ENCODE results near the gene FBXO34.
A peak's percentile ranks its signal among the peaks of the same experiment; 100 is the strongest.
"Not testable (repeated sequence)": the region's sequence is repeated elsewhere in the genome, so short reads cannot be mapped to it uniquely, and the experiment has no call there.

FBXO34 gene

DNA sequence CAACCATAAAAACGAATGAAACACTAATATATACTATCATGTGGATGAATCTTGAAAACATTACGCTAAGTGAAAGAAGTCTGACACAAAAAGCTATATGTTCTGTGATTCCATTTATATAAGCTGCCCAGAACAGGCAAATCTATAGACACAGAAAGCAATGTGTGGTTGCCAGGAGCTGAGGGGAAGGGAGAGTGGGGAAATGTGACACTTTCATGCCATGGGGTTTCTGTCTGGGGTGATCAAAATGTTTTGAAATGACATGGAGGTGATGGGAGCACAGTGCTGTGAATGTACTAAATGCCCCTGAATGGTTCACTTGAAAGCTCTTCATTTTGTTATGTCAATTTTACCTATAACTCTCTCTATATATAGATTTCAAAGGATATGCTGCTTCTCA is 110.3 kb downstream of the FBXO34 start:
- DNase-seq (ENCODE audit: low read depth), result no peak
- H3K4me3 ChIP-seq (ENCODE audit: control insufficient read depth, low read depth, low read length), result no peak overlapping the region
- TF ChIP-seq, protein P1, sequence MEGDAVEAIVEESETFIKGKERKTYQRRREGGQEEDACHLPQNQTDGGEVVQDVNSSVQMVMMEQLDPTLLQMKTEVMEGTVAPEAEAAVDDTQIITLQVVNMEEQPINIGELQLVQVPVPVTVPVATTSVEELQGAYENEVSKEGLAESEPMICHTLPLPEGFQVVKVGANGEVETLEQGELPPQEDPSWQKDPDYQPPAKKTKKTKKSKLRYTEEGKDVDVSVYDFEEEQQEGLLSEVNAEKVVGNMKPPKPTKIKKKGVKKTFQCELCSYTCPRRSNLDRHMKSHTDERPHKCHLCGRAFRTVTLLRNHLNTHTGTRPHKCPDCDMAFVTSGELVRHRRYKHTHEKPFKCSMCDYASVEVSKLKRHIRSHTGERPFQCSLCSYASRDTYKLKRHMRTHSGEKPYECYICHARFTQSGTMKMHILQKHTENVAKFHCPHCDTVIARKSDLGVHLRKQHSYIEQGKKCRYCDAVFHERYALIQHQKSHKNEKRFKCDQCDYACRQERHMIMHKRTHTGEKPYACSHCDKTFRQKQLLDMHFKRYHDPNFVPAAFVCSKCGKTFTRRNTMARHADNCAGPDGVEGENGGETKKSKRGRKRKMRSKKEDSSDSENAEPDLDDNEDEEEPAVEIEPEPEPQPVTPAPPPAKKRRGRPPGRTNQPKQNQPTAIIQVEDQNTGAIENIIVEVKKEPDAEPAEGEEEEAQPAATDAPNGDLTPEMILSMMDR (conservative IDR thresholded peaks at IDR 0.05; ENCODE audit: control insufficient read depth, insufficient read depth, low read depth, low read length), result no peak

DNA sequence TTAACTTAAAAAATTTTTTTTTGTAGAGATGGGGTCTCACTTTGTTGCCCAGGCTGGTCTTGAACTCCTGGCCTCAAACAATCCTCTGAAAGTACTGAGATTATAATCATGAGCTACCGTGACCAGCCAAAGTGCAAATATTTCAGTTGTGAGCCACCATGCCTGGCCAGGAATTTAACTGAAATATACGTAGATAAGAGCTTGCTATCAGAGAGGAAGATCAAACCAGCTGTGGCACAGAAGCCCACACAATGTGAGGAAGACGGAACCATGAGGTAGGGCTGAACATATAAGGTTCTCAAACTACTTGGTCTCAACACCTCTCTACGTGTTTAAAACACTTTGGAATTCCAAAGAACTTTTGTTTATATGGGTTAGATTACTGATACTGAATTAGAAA is 111.3 kb downstream of the FBXO34 start:
- TF ChIP-seq, protein P1 (conservative IDR thresholded peaks at IDR 0.05; ENCODE audit: control insufficient read depth, insufficient read depth, low read depth, low read length), result no peak
- no peak for DNase-seq (ENCODE audit: low read depth)
- no peak overlapping the region for H3K4me3 ChIP-seq (ENCODE audit: control insufficient read depth, low read depth, low read length)

DNA sequence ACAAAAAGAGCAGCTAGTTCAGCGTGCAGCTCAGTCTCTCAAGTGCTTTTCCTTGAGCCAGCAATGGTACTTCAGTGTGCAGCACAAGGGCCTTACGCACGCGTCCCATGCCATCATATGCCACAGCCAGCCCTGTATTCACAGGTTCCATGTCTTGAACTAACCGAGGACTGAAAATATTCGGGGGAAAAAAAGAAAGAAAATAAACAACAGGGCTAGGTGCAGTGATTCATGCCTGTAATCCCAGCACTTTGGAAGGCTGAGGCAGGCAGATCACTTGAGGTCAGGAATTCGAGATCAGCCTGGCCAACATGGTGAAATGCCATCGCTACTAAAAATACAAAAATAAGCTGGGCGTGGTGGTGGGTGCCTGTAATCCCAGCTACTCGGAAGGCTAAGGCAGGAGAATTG is 111.8 kb downstream of the FBXO34 start:
- DNase-seq (ENCODE audit: low read depth), result peak; percentile 37
- not testable (repeated sequence) for H3K4me3 ChIP-seq (ENCODE audit: control insufficient read depth, low read depth, low read length)

DNA sequence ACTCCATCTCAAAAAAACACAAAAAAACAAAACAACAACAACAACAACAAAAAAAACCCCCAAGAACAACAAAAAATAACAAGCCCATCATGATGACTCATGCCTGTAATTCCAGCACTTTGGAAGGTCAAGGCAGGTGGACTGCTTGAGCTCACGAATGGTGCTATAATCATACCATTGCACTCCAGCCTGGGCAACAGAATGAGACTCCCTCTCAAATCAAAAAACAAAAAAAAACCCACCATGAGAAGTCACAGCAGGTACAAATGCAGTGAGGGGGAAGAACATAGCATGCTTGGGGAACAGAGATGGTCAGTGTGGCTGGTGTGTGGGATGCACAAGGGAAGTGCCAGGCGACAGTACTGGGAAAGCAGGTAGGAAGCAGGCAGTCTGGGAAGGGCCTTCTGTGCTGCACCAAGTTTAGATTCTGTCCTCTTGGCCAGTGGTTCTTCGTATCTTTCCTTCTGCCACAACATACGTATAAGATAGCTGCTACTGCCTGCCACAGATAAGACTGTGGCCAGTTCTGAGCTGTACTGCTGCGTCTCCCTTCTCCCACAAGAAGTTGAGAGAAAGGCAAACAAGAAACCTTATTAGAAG is 112.4 kb downstream of the FBXO34 start:
- TF ChIP-seq, protein P1 (conservative IDR thresholded peaks at IDR 0.05; ENCODE audit: control insufficient read depth, insufficient read depth, low read depth, low read length), result no peak
- H3K4me3 ChIP-seq (ENCODE audit: control insufficient read depth, low read depth, low read length), result no peak overlapping the region
- DNase-seq (ENCODE audit: low read depth), result no peak

DNA sequence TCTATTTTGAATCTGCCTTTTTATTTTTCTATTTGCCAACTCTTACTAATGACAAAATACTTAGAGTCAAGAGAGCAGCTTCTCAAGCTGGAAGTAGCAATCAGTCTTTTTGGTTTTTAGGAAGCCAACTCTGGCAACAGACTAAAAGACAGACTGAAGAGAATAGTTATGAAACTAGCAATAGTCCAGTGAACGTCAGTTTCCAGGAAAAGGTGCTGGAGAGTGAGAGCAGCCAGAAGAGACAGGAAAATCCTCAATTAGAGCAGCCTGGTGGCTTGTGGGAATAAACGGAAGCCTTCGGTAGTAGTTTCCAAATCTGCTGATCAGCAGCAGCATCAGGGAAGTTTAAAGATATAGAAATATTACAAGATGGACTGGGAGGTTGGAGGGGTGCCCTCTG is 113.3 kb downstream of the FBXO34 start:
- TF ChIP-seq, protein P1 (conservative IDR thresholded peaks at IDR 0.05; ENCODE audit: control insufficient read depth, insufficient read depth, low read depth, low read length), result no peak
- no peak overlapping the region for H3K4me3 ChIP-seq (ENCODE audit: control insufficient read depth, low read depth, low read length)
- DNase-seq (ENCODE audit: low read depth), result no peak

DNA sequence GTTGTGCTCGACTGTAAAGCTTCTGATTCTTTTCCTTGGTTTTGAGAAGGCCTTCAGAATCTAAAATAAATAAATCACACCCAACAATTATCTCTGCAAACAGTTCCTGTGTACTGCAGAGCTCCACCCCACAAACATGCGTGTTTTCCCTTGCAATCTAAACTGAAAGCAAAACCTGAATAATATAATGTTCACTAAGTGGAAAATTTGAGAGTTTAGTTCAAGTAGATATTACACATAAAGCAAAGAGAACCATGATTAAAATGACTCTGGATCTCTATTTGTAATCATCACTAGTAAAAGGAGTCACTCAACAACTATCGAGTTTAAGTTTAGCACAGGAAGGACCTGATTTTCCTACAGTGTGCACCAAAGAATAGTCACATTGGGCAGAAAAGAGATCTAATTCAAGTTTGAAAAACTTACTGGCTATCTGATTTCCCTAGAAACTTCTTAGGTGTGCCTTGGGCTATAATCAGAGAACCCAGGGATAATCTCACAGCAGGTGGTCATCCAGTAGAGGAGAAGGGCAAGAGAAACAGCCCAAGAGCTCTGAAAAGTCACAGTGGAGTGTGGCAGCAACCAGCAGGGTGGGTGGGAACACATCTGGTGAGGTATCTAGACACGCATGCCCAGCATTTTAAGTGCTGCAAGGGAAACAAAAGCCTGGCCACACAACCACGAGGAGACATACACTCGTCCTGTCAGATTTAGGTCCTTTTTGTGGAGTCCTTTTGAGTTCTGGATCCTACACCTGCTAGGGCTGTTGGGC is 115.0 kb downstream of the FBXO34 start:
- no peak overlapping the region for H3K4me3 ChIP-seq (ENCODE audit: control insufficient read depth, low read depth, low read length)
- TF ChIP-seq, protein P1 (conservative IDR thresholded peaks at IDR 0.05; ENCODE audit: control insufficient read depth, insufficient read depth, low read depth, low read length), result no peak
- DNase-seq (ENCODE audit: low read depth), result no peak

DNA sequence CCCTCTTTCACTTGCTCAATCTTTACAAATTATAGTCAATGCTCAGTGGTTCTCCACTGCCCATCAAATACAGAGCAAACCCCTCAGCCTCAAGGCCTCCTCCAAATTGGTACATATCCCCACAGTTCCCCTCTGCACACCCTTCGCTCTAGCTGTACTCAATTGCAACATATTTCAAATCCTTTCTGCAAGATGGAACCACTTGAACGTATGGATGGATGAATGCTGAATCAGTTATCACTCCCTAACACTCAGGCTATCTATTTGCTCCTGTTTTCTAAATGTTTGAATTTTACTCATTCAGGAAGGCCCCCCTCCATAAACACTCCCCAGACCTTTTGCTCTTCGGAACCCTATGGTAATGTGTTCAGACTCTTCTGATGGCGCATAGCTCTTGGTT is 115.9 kb downstream of the FBXO34 start:
- TF ChIP-seq, protein P1 (conservative IDR thresholded peaks at IDR 0.05; ENCODE audit: control insufficient read depth, insufficient read depth, low read depth, low read length), result no peak

More for the DNA sequence above, 115.9 kb downstream of the FBXO34 start:
- no peak for DNase-seq (ENCODE audit: low read depth)
- no peak overlapping the region for H3K4me3 ChIP-seq (ENCODE audit: control insufficient read depth, low read depth, low read length)
